Stomach (tissue), 4 donors: ENCODE data around the gene TEX47.

ENCODE experiments used
- EP300 ChIP-seq: sonication (generic); formaldehyde crosslinking; IDR thresholded peaks from one replicate; pipeline ENCODE4 v1.6.1; 2017; ENCODE audit warnings: antibody characterized with exemption
- POLR2A ChIP-seq, 4 donors: fragments of 450-650 bp; IDR thresholded peaks; one replicate each; pipeline ENCODE4 v1.6.1; 2016; ENCODE audit warnings: antibody characterized with exemption in 4 of 4, control low read depth in 2 of 4, mild to moderate bottlenecking in 1 of 4, moderate library complexity in 1 of 4
- POLR2AphosphoS5 ChIP-seq, 3 donors: sonication (generic); formaldehyde crosslinking; IDR thresholded peaks; one replicate each; pipeline ENCODE4 v1.6.1; 2016; ENCODE audit warnings: antibody characterized with exemption in 3 of 3
- TF ChIP-seq, protein P1 (sequence below), 7 experiments: fragments of 450-650 bp in 4 of 7; fragments of 200-600 bp in 3 of 7; sonication (generic) in 3 of 7; IDR thresholded peaks; one replicate each; pipeline ENCODE4 v1.5.1; 2016 to 2019; ENCODE audit warnings: antibody characterized with exemption in 7 of 7, control low read depth in 2 of 7, mild to moderate bottlenecking in 1 of 7

DNA sequence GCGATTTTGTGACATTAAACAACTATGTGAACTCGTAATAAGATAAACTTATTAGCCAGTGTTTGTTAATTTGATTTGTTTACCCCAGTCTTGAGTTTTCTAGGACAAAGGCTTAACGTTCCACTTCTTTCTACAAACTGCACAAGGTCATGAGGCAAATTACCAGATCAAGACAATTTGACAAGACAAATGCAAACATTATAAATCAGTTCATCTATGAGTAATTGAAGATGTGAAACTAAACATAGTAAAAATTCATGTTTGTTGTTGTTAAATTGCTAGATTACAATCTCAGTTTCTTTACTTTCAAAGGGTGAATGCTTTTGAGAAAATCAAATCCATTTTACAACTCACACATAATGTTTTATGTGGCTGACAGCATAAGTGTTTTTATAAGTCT is 49.4 kb downstream of the TEX47 start:
- TF ChIP-seq, protein P1, sequence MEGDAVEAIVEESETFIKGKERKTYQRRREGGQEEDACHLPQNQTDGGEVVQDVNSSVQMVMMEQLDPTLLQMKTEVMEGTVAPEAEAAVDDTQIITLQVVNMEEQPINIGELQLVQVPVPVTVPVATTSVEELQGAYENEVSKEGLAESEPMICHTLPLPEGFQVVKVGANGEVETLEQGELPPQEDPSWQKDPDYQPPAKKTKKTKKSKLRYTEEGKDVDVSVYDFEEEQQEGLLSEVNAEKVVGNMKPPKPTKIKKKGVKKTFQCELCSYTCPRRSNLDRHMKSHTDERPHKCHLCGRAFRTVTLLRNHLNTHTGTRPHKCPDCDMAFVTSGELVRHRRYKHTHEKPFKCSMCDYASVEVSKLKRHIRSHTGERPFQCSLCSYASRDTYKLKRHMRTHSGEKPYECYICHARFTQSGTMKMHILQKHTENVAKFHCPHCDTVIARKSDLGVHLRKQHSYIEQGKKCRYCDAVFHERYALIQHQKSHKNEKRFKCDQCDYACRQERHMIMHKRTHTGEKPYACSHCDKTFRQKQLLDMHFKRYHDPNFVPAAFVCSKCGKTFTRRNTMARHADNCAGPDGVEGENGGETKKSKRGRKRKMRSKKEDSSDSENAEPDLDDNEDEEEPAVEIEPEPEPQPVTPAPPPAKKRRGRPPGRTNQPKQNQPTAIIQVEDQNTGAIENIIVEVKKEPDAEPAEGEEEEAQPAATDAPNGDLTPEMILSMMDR (IDR thresholded peaks at IDR 0.05): no peak
- no peak for TF ChIP-seq POLR2A (IDR thresholded peaks at IDR 0.05)
- TF ChIP-seq POLR2AphosphoS5 (IDR thresholded peaks at IDR 0.05): no peak
- TF ChIP-seq EP300: no peak
